GM18867 (cell line): ENCODE data around the gene REV3L.
"Not testable (repeated sequence)": the region's sequence is repeated elsewhere in the genome, so short reads cannot be mapped to it uniquely, and the experiment has no call there.

Experiments used
- ATAC-seq: cut with Tn5 transposase; IDR thresholded peaks from one replicate; pipeline ENCODE4 v1.9.1; 2021; ENCODE audit warnings: mild to moderate bottlenecking, moderate library complexity; ENCODE audit not compliant: unreplicated experiment

The REV3L gene

DNA sequence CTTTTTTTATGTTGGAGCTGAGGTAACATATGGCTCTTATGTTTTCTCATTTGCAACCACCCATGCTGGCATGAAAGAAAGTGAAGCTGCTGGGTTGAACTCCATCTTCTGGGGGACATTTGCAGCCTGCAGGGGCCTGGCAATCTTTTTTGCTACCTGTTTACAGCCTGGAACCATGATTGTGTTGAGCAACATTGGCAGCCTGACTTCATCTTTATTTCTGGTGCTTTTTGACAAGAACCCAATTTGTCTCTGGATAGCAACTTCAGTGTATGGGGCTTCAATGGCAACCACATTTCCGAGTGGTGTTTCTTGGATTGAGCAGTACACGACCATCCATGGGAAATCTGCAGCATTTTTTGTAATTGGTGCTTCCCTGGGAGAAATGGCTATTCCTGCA is 216.7 kb downstream of the REV3L start:
- ATAC-seq: no peak

GRCh38 chr6:111265842-111266241 is 217.2 kb downstream of the REV3L start:
- ATAC-seq: no peak

DNA sequence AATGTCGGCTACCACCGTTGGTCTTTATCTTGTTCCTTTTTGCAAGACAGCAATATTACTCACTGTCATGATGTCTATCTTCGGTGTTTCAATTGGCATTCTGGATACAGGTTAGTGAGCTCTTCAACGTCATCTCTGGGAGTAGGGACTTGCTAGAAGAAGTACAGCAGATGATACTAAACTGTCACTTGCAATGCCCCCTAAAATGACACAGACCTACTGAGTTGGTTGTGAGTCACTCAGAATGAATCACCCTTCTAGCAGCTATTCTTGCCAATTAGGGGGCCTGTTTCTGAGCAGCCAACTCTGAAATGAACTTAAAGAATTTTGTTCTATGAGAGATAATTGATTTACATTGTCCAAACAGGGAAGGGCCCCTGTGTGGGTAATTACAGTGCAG is 219.2 kb downstream of the REV3L start:
- ATAC-seq: no peak

DNA sequence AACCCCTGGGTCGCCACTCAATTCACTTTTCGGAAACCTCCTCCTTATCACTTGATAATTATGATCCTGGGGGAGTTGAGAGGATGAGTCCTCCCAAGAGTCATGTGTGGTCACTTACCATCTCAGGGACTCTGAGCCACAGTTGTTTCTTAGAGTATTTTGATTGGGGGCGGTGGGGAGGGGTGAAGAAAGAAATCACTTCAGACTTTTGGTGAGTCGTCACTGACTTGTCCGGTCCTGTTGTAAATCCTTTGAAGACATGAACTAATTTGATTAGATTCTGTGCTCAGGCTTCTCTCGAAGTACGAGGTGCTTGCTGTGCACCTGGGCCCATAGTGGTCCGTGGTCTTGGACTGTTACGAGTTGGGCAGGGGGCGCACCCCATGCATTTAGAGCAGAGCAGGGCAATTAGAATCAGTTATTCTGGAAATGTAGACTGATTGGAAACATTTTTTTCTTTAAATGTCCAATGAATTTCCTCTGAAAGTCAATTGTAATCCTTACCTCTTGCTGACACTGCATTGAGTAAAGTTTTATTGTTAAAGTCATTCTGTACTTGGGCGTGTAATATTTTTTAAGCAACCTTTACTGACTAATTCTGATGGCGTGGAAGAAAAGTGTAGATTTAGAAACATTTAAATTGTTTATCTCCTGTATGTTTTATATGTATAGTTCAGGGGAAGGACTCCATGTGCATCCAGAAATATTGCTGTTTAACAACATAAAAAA is 222.3 kb downstream of the REV3L start:
- no peak for ATAC-seq

- ATAC-seq: peak; percentile 98
Measured at GRCh38 chr6:111259089-111259831, 223.8 kb downstream of the REV3L start.

DNA sequence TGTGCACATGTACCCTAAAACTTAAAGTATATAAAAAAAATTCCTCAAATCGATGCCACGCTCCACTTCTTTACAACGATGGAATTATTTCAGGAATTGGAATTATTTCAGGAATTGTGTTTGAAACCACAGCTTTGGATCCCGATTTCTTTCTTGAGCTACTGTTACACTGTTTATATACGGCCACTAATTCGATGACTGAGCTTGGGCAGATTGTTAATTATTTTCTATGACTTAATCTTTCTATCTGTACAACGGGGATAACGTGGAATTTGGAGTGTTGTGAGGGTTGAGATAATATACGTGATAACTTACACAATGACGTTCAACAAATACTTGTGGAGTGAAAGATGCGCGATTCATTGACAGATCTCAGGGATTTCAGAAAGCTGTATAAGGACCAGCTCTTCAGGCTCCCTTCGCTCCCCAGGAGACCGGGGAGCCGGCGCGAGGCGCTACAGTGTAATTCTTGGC is 224.4 kb downstream of the REV3L start:
- ATAC-seq: no peak

- no peak for ATAC-seq
Measured at GRCh38 chr6:111258010-111258409, 225.0 kb downstream of the REV3L start.

DNA sequence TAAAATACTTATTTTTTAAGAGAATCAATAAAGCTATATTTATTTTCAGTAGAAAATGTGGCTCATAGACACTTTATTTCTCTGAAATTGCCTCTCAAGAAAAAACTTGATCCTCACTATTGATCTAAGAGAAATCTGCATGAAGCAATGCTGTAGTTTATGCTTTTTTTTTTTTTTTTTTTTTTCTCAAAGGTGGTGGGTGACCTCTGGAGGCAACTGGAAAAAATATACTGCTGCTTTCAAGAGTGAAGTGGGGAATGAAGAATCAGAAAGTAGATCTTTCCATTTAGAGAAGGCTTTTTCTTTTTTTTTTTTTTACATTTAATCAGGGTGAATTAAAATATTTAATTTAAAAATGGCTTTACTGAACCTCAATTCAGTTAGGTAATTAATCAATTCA is 226.4 kb downstream of the REV3L start:
- no peak for ATAC-seq

DNA sequence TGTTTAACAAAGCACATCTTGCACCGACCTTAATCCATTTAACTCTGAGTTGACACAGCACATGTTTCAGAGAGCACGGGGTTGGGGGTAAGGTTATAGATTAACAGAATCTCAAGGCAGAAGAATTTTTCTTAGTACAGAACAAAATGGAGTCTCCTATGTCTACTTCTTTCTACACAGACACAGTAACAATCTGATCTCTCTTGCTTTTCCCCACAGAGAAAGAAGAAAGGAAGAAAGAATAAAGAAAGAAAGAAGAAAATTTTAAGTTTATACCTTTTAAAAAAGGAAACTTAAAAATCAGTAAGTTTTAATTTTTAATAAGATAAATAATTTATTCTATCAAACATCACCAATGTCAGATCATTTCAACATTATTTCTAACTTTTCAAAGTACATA is 227.2 kb downstream of the REV3L start:
- ATAC-seq: not testable (repeated sequence)

- ATAC-seq: no peak
Measured at GRCh38 chr6:111254779-111255166, 228.2 kb downstream of the REV3L start.

GRCh38 chr6:111254004-111254778 is 228.8 kb downstream of the REV3L start:
- no peak for ATAC-seq

DNA sequence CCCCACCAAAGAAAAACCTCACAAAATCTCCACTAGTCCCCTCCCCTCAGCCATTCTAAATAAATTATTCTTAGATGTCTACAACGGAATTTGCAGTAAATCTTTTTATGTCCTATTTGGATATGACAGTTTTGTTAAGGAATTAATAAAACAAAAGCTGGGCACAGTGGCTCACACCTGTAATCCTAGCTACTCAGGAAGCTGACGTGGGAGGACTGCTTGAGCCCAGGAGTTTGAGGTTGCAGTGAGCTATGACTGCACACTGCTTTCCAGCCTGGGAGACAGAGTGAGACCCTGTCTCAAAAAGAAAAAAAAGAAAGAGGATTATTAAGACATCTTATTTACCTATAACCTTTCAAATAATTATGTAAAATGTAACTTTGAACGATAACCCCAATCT is 230.3 kb downstream of the REV3L start:
- ATAC-seq: no peak

- no peak for ATAC-seq
Measured at GRCh38 chr6:111250791-111251354, 232.1 kb downstream of the REV3L start.
